HS-5 (cell line): ENCODE data around the gene IGF2BP3.
"Not testable (repeated sequence)": the region's sequence is repeated elsewhere in the genome, so short reads cannot be mapped to it uniquely, and the experiment has no call there.

Source experiments
- DNase-seq: peaks from one replicate; pipeline ENCODE4 v3.0.0-alpha.2; 2012; ENCODE audit warnings: low read depth

IGF2BP3 gene

GRCh38 chr7:23341846-23342598, 128.3 kb downstream of the IGF2BP3 start:
- no peak for DNase-seq

DNA sequence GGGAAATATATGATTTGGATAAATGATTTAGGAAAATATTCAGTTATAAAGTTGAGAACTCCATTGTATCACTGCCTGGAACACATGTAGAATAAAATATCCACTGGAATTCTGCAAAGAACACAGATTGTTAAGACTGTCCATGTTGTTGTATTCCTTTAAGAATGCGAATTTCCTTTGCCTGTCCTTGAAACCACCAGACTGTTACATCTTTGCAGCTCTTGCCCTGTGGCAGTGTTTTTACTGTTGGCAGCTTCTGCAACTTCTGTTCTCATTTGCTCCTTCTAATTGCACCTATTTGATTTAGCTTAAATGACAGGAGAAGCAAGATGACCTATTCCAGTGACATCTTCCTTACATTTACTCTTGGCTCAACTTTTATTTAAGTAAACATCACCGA, 131.4 kb downstream of the IGF2BP3 start:
- no peak for DNase-seq

GRCh38 chr7:23338439-23338838, 131.9 kb downstream of the IGF2BP3 start:
- DNase-seq = no peak

DNA sequence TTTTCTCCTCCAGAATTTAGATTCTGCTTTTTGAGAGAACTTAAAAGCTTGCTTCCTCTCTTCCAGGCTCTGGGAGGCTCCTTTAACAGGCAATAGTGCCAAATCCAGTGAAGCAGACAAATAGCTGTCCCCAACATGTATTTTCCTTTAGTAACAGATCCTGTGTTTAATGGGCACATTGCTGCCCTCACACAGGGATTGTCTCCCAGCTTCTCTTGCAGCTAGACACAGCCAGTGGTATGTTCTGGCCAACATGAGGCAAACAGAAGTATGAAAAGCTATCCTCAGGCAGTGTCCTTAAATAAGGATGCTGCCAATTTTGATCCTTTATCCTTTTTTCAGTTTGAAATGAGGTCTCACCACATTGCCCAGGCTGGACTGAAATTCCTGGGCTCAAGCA, 132.9 kb downstream of the IGF2BP3 start:
- no peak for DNase-seq

DNA sequence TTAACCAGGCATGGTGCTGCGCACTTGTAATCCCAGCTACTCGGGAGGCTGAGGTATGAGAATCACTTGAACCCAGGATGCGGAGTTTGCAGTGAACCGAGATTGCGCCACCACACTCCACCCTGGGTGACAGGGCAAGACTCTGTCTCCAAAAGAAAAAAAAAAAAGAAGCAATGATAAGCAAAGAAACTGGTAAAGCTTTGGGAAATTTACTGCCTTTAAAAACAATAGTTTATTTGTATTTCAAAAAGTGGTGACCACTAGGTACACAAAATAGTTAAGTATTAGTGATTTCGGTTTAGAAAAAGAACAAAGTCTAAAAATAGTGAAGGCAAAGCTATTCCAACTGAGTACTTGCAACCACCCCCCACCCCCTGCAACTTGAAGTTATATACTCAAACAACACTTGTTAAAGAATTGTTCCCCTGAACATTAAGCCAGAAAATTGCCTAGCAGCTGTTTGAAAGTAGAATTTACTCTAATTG, 133.4 kb downstream of the IGF2BP3 start:
- DNase-seq = no peak

GRCh38 chr7:23336086-23336485, 134.2 kb downstream of the IGF2BP3 start:
- no peak for DNase-seq

- DNase-seq = no peak
Observed at GRCh38 chr7:23335621-23336020, 134.7 kb downstream of the IGF2BP3 start.

DNA sequence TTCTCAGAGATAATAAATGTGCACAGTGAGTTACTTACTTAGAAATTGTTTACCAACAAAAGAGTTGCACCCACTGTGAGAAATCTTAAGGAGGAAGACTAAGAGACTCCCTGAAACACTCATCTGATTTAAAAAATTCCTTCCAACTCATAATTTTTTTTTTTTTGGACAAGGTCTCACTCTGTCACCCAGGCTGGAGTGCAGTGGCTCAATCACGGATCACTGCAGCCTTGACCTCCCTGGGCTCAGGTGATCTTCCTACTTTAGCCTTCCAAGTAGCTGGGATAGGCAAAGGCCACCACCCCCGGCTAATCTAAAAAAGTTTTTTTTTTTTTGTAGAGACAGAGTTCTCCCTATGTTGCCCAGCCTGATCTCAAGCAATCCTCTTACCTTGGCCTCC, 135.2 kb downstream of the IGF2BP3 start:
- DNase-seq = no peak

DNA sequence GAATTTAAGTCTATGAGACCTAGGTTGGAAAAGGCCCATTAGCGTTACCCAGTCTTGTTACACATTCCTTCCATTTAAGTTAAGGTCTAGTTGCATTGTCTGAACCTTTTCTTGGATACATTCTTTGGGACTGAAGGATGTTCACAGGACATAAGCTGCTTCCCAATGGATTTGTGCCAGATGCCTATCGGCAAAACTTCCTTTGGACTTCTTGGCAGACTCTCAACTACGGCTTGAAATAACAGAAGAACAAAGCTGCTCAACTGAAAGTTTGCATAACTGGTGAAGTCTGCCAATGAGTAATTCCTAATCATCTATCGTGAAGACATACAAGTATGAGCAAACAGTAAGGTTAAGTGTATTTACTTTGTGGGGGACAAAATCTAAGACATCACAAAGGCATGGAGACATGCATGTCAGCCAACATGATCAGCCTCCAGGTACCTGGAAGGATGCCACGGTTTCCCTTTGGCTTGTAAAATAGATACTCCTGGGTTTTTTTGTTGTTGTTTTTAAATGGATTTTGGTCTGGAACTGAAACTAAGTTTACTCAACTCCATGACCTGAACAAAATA, 135.7 kb downstream of the IGF2BP3 start:
- peak; percentile 100 for DNase-seq

DNA sequence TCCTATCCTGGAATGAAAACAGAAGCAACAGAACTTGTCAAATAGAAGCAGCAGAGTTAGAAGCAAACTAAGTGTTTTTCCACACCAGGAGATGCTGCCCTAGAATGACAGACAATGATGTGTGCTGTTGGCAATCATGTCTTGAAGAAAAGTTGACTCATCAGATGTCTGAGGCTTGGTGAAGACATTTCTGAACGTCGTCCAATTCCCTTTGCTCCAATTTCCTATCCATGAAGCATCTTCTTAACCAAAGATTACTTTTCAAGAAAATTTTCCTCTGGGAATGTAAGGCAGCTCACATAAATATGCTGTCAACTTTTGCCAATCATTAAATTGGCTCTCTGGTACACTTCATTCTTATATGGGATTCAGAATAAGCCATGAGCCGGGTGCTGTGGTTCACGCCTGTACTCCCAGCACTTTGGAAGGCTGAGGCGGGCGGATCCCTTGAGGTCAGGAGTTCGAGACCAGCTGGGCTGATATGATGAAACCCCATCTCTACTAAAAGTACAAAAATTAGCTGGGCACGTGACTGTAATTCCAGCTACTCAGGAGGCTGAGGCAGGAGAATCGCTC, 136.5 kb downstream of the IGF2BP3 start:
- DNase-seq = peak; percentile 97

DNA sequence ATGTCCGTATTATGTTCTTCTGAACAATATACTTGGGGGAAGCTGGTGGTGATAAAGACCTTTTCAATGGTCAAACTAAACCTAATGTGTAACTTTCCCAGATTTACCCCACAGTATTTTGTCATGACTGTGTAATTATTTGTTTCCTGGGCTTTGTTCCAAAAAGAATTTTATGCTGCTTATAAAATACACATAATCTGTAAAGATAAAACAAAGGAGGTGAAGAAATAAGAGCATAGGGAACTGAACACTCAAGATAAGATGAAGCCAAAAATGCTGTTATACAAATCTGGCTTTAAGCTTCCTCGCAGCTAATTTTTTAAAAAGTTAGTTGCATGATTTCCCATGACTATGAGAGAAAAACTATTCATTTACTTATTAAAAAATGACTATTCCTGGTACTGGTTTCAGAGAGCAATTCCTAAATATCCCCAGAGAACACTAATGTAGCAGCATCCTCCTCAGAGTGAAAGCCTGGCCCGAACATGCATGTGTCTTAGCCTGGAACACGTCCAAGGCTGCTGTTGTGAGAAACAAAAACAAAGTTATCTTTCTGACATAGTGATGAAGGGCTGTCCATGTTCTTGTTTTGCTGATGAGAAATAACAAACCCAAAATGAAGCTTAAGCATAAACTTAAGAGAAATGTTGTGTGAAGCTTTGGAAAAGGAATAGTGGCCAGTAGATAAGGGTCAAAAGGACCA, 137.2 kb downstream of the IGF2BP3 start:
- DNase-seq = no peak

GRCh38 chr7:23332193-23332592, 138.1 kb downstream of the IGF2BP3 start:
- no peak for DNase-seq

DNA sequence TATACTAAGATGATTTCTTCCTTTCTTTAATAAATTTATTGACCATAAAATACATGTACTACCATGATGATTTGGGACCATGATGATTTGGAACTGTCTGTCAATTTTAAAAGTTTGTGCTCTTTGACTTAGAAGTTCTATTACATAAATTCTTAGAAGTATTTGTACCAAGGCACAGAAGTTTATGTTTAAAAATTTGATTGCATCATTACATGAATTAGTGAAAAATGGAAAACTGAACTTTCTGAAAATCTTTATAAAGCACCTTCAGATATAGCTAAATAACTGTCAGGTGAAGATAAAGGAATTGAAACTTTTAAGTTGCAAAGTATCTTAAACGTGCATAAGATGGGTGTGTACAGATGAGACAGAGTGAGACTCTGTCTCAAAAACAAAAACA, 139.2 kb downstream of the IGF2BP3 start:
- no peak for DNase-seq

DNA sequence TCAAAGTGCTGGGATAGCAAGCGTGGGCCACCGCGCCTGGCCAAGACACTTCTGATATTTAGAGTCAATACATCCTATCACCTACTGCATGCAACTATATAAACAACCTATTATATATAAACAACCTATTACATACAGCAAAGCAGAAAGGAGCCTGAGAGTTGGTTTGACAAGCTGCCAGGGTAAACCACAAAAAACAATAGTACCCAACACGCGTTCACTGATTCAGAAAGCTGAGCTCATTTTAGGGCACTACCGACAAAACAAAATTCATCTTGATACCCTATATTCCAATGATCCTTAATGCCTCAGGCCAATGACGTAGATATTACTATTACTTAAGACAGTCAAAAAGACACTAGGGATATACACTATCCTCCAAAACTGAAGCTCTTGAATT, 154.9 kb downstream of the IGF2BP3 start:
- no peak for DNase-seq

DNA sequence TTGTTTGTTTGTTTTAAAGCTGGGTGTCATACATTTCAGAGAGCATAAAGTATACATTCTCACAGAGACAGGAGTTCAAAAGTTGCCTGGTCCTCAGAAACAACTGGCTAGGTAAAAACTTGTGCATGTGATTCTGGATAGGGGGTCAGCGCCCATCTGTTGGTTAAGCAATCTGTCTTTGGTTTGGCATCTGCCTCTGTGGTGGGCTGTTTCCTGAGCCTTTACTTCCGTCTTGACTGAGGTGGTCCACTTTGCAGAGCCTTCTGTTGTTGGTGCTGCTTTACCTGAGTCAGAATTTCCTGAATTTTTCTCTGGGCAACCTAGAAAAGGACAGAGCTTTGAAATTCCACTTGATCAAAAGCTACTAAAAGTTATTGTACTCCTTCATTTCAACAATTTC, 158.2 kb downstream of the IGF2BP3 start:
- DNase-seq = not testable (repeated sequence)

DNA sequence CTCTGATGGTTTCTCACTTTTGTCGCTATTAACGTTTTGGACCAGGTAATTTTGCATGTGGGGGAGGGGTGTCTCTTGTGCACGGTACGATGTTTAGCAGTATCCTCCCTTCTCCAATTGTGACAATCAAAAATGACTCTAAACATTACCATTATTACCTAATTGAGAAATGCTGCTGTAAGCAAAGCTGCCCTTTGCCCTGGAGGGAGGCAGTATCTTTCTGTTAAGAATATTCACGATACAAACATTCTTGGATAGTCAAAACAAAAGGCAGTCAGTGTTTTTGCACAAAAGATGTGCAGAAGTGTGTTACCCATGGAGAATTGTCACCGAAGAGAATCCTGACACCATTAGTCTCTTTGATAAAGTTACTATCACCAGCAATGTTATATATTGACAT, 161.5 kb downstream of the IGF2BP3 start:
- DNase-seq = no peak

DNA sequence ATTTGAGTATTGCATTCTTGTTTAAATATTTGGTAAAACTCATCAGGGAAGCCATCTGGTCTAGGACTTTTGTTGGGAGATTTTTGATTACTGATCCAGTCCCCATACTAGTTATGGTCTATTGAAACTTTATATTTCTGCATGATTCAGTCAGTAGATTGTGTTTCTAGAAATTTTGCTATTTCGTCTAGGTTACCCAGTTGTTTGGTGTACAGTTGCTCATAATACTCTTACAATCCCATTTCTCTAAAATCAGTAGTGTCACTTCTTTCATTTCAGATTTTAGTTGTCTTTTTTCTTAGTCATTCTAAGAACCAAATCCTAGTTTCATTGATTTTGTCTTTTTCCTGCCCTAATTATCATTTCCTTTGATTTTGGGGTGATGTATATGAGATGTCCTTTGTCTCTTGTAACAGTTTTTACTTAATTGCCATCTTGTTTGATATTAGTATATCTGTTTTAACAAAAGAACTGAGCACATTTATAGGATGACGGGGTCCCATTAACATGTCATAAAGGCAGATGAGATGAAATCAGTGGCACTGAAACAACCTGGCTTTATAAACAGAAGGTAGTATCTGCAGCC, 163.3 kb downstream of the IGF2BP3 start:
- DNase-seq = no peak

DNA sequence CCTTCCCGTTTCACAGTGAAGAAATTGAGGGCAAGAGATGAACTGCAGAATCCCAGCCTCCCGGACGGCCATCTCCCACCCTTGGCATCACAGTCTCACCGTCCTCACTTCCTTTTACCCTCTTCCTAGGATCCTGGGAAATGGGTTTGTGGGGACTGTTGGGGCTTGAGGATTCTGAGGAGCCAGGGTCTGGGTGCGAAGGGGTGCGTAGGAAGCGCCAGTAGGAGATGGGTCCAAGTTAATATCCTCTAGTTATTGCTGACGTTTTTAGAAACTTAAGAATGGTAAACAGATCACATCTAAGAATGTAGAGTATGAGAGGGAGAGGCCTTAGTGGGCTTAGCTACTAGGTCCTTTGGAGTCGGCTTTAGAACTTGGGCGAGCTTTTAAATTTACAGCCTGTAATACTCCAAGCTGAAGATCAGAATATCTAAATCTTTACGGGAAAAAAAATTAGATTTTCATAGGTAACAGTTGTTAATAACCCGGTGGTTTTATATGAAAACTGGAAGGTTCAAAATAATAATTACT, 170.5 kb downstream of the IGF2BP3 start:
- no peak for DNase-seq

- DNase-seq = peak; percentile 95
Observed at GRCh38 chr7:23298885-23299769, 171.2 kb downstream of the IGF2BP3 start, which contains the start of gene MALSU1. Gene MALSU1, plus strand, starts transcription at chr7:23299339. Its CDS starts 14 bp downstream, at chr7:23299353.

DNA sequence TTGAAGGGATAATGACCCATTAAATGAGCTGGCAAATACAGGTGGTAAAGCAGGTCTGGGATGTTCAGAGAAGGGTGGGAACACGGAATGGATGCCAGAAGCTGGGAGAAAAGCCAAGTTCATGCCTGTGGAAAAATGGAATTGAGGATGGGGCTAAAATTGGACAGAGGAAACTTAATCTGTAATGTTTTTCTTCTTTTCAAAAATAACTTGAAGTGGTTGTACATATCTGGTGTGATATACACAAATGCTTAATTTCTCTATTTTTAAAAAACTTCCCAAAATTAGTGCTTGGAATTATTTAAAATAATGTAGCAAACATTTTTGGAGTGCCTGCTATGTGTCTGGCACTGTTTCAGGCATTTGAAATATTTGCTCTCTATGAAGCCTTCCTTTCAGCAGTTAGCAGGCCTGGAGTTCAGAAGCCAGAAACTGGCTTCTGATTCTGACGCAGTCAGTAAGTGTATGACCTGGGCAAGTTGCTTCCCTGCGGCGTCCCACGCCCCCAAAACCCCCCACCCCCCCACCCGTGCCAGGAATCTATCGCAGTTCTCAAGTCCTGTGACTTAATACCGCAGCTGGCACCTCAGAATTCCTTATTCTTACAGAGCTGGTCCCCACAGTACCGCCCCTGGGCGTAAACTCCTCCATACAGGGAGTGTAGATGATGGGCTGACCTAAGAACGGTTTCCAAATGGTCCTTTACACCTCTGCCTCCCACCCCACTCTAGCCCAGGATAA, 172.0 kb downstream of the IGF2BP3 start:
- DNase-seq = peak; percentile 49

DNA sequence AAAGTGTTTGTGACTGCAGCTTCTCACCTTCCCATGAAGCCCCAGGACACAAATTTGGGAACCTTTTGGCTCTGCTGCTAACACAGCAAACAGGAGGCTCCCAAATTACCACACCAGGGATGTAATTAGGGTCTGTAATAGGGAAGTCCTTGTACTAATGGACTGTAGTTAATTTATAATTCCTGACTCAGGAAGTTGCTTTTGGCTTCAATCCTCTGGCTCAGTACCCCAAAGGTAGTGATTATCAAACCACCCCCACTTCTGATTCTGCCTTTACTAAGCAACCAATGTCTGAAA, 174.9 kb downstream of the IGF2BP3 start:
- DNase-seq = no peak
